ENCODE results near the gene NLK. TPM values are rescaled to one million over a fixed set of nuclear protein-coding genes. Genes with fewer than 3 reads are reported as not detected.

NLK gene
- total and polyA plus RNA-seq, 2 of the 13 experiments (the other 11 are each of a cell fraction or from before 2014, with no cell fraction given): 13.4 to 14.6 TPM

DNA sequence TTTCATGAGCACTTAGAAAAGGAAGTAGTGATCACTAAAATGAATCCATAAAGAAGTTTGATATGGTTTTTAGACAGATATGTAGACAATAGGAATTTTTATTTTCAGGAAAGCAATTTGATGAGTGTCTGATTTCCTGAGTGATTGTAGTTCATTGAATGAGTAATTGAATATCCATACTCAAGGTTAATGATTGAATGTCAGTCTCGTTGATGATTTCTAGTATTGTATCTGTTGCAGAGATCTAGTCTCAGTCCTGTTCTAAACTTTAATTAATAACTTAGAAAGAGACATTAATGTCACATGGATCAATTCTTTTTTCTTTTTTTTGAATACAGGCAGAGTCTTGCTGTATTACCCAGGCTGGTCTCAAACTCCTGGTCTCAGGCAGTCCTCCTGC lies 78.3 kb downstream of the NLK start:
- H3K27ac ChIP-seq (ENCODE audit: extremely low read length, insufficient read depth, low read length): no peak overlapping the region
- H3K4me2 ChIP-seq (ENCODE audit: low read depth, low read length): no peak overlapping the region
- 100% methylated on average over 1 of the region's 1 CpG for WGBS (ENCODE audit: low lambda C conversion rate)
- no peaks in the 10 kb centered on the region for H3K79me2 ChIP-seq (ENCODE audit: insufficient read depth, low read length)
- intact Hi-C loops (cut with micrococcal nuclease; ENCODE audit: unreplicated experiment): no loop called here
- peaks cover 13% of the 10 kb centered on the region for H3K4me1 ChIP-seq (ENCODE audit: insufficient read depth, low read length)
- no peaks in the 10 kb centered on the region for H3K27me3 ChIP-seq (ENCODE audit: control insufficient read depth in 1 of 2, insufficient read depth in 2 of 2, low read length in 2 of 2)
- H3K9ac ChIP-seq (ENCODE audit: insufficient read depth, low read depth, low read length): no peak overlapping the region
- CTCF ChIA-PET (ENCODE audit: low intra/inter-chr PET ratio, low total read pairs): no interaction called here
- FAIRE-seq (no peak), DNase-seq (ENCODE audit: low spot score) (no peak), ATAC-seq (no peak)
- no peaks in the 10 kb centered on the region for H3K9me3 ChIP-seq (ENCODE audit: low read length)
- H3K36me3 ChIP-seq (replicated peaks in 1 of 2; ENCODE audit: control insufficient read depth in 1 of 2, insufficient read depth in 2 of 2, low read length in 2 of 2): no peaks in the 10 kb centered on the region; a peak in 1 of 5 replicates
- no TSS peak for BruUV-seq (replicated peaks)
- in situ Hi-C loops (cut with HindIII; ENCODE audit: extremely low pct_ligation_motif_present, low pct_unique_long_range_greater_than_20kb): no loop called here
- H4K20me1 ChIP-seq (ENCODE audit: insufficient read depth, low read length): no peaks in the 10 kb centered on the region
- no peak overlapping the region for H2AFZ ChIP-seq (ENCODE audit: low read length)
- no peak overlapping the region for H3K4me3 ChIP-seq (replicated peaks in 1 of 3; ENCODE audit: insufficient read depth in 1 of 3, low read depth in 2 of 3, low read length in 3 of 3)
- POLR2A ChIA-PET: no interaction called here
- TF ChIP-seq, protein P1, sequence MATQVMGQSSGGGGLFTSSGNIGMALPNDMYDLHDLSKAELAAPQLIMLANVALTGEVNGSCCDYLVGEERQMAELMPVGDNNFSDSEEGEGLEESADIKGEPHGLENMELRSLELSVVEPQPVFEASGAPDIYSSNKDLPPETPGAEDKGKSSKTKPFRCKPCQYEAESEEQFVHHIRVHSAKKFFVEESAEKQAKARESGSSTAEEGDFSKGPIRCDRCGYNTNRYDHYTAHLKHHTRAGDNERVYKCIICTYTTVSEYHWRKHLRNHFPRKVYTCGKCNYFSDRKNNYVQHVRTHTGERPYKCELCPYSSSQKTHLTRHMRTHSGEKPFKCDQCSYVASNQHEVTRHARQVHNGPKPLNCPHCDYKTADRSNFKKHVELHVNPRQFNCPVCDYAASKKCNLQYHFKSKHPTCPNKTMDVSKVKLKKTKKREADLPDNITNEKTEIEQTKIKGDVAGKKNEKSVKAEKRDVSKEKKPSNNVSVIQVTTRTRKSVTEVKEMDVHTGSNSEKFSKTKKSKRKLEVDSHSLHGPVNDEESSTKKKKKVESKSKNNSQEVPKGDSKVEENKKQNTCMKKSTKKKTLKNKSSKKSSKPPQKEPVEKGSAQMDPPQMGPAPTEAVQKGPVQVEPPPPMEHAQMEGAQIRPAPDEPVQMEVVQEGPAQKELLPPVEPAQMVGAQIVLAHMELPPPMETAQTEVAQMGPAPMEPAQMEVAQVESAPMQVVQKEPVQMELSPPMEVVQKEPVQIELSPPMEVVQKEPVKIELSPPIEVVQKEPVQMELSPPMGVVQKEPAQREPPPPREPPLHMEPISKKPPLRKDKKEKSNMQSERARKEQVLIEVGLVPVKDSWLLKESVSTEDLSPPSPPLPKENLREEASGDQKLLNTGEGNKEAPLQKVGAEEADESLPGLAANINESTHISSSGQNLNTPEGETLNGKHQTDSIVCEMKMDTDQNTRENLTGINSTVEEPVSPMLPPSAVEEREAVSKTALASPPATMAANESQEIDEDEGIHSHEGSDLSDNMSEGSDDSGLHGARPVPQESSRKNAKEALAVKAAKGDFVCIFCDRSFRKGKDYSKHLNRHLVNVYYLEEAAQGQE (IDR thresholded peaks at IDR 0.05; ENCODE audit: borderline replicate concordance in 1 of 2, low read depth in 1 of 2, low read length in 2 of 2): no peak
- no peak for TF ChIP-seq NFYB (CRISPR knock-in tag; IDR thresholded peaks at IDR 0.05)
- no peak for TF ChIP-seq MEIS1 (CRISPR knock-in tag; IDR thresholded peaks at IDR 0.05; ENCODE audit: borderline replicate concordance)
- TF ChIP-seq POLR2AphosphoS5 (IDR thresholded peaks at IDR 0.05; ENCODE audit: low read depth, low read length): no peak
- TF ChIP-seq, protein P2, sequence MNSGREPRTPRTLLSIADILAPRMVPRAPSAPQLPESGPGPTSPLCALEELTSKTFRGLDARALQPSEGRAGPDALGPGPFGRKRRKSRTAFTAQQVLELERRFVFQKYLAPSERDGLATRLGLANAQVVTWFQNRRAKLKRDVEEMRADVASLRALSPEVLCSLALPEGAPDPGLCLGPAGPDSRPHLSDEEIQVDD (CRISPR knock-in tag; IDR thresholded peaks at IDR 0.05; ENCODE audit: borderline replicate concordance): no peak
- TF ChIP-seq, protein P3, sequence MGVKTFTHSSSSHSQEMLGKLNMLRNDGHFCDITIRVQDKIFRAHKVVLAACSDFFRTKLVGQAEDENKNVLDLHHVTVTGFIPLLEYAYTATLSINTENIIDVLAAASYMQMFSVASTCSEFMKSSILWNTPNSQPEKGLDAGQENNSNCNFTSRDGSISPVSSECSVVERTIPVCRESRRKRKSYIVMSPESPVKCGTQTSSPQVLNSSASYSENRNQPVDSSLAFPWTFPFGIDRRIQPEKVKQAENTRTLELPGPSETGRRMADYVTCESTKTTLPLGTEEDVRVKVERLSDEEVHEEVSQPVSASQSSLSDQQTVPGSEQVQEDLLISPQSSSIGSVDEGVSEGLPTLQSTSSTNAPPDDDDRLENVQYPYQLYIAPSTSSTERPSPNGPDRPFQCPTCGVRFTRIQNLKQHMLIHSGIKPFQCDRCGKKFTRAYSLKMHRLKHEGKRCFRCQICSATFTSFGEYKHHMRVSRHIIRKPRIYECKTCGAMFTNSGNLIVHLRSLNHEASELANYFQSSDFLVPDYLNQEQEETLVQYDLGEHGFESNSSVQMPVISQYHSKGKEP (CRISPR knock-in tag; IDR thresholded peaks at IDR 0.05): no peak
- no peak for TF ChIP-seq GTF2F1 (IDR thresholded peaks at IDR 0.05; ENCODE audit: low read length)
- no peak for TF ChIP-seq ZBTB42 (CRISPR knock-in tag; IDR thresholded peaks at IDR 0.05)
- TF ChIP-seq CCDC6 (CRISPR knock-in tag; IDR thresholded peaks at IDR 0.05): no peak
- TF ChIP-seq, protein P4, sequence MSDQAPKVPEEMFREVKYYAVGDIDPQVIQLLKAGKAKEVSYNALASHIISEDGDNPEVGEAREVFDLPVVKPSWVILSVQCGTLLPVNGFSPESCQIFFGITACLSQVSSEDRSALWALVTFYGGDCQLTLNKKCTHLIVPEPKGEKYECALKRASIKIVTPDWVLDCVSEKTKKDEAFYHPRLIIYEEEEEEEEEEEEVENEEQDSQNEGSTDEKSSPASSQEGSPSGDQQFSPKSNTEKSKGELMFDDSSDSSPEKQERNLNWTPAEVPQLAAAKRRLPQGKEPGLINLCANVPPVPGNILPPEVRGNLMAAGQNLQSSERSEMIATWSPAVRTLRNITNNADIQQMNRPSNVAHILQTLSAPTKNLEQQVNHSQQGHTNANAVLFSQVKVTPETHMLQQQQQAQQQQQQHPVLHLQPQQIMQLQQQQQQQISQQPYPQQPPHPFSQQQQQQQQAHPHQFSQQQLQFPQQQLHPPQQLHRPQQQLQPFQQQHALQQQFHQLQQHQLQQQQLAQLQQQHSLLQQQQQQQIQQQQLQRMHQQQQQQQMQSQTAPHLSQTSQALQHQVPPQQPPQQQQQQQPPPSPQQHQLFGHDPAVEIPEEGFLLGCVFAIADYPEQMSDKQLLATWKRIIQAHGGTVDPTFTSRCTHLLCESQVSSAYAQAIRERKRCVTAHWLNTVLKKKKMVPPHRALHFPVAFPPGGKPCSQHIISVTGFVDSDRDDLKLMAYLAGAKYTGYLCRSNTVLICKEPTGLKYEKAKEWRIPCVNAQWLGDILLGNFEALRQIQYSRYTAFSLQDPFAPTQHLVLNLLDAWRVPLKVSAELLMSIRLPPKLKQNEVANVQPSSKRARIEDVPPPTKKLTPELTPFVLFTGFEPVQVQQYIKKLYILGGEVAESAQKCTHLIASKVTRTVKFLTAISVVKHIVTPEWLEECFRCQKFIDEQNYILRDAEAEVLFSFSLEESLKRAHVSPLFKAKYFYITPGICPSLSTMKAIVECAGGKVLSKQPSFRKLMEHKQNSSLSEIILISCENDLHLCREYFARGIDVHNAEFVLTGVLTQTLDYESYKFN (CRISPR knock-in tag; conservative IDR thresholded peaks at IDR 0.05): no peak
- TF ChIP-seq FOXA1 (IDR thresholded peaks at IDR 0.05): no peak
- no peak for TF ChIP-seq FOXA1 (CRISPR knock-in tag; IDR thresholded peaks at IDR 0.05)
- no peak for TF ChIP-seq RARG (CRISPR knock-in tag; IDR thresholded peaks at IDR 0.05; ENCODE audit: low read depth)
